Activated naive CD4-positive, alpha-beta T cell treated with Interleukin-2 at 50 U/mL for 16 hours (primary cell): ENCODE data around the gene ZFPL1.

Source experiments
- DNase-seq: peaks from one replicate; pipeline ENCODE4 v3.0.0-alpha.2; 2020

ZFPL1 gene

DNA sequence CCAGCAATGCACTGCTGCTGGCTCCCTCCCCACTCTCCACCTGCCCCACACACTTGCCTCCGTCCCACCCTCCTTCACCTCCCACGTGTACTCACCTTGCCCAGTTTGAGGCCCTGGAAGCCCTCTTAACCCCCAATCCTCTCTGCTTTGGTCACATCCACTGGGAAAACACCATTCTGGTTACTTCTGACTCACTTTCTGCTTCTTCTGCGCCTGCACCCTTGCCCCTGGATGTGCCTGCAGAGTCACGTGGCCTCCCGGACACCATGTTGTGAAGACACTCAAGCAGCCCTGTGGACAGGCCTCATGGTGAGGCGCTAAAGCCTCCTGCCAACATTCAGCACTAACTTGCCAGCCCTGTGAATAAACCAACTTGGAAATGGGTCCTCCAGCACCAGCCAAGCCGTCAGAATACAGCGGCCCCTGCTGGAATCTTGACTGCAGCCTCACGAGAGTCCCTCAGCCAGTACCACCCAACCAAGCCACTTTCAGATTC lies 23.1 kb upstream of the ZFPL1 start:
- no peak for DNase-seq

- no peak for DNase-seq
These were observed 20.5 kb upstream of the ZFPL1 start for GRCh38 chr11:65063532-65063931.

- no peak for DNase-seq
These were observed 19.2 kb upstream of the ZFPL1 start for GRCh38 chr11:65064847-65065240.

GRCh38 chr11:65065851-65066250 lies 18.2 kb upstream of the ZFPL1 start:
- DNase-seq, result no peak

DNA sequence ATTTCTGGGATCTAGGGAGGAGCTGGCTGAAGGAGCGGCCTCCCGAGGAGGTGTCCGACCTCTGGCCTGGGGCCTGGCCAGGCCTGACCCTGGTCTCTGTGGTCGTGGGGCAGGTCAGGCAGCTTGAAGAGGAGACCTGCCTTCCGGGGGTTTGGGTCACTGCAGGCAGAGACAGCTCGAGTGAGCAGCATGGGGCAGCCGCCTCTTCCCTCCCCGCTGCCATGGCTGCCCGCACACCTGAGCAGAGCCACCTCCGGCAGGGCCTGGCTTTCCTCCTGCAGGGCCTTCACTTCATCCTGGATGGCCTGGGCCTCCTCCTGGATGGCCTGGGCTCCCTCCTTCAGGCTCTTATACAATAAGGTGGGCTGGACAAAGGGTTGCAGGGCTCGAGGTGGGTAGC lies 17.7 kb upstream of the ZFPL1 start:
- DNase-seq, result no peak

DNA sequence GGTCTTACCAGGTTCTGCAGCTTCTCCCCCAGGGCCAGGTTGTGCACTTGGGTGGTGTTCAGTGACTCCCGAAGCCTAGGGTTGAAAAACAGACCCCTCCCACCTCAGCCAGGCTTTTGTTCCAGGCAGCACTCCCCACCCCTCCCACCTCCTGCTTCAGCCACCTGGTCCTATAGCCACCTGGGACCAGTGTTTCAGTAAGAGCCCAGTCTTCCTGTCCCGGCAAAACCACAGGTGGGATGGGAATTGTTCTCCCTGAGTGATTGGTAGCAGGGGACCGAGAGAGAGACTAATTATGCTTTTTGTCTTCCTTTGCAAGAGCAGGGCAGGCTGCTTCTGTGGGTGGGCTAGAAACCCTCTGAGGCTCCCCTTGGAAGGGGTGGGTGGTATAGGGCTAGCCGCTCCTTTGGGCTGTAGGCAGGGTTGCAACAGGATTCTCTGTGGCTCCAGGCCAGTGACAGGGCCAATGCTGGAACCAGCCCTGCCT lies 17.2 kb upstream of the ZFPL1 start:
- no peak for DNase-seq

DNA sequence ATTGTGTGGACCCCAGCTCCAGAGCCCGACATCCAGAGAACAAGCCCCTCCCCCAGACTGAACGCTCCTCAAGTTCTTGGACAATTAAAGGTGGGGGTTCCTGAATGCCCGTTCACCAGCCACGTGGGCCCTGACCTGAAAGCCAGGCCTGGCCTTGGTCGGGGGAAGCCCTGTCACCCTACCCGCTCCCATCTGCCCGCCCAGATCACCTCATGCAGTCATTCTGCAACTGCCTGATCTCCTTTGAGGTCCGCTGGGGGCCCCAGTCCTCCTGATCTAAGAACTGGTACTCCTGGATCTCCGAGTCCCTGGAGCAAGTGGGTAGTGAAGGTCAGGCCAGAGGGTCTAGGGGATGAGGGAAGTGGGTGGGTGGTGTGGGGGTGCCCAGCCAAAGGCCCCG lies 16.6 kb upstream of the ZFPL1 start:
- no peak for DNase-seq

- DNase-seq, result no peak
These were observed 14.8 kb upstream of the ZFPL1 start for GRCh38 chr11:65069217-65069616.

- no peak for DNase-seq
These were observed 12.0 kb upstream of the ZFPL1 start for GRCh38 chr11:65071907-65072630.

GRCh38 chr11:65072631-65072966 lies 11.4 kb upstream of the ZFPL1 start:
- DNase-seq, result no peak

DNA sequence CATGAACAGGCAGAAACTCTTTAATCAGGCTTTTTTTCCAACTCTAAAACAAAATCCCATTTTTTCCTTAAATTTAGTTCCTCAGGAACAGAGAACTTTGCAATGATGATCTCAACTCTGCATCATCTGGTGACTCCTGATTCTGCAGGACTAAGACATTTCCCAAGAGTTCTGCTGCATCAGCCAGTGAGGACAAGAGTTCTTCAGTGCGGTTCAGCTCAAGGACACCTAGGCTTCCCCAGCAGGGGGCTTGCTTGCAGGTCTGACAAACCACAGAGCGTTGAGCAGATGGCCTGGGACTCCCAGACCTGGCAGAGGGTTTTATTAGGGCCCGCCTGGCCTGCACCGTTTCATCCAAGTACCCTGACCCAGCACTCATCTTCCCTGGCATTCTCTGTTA lies 6.6 kb upstream of the ZFPL1 start:
- no peak for DNase-seq

DNA sequence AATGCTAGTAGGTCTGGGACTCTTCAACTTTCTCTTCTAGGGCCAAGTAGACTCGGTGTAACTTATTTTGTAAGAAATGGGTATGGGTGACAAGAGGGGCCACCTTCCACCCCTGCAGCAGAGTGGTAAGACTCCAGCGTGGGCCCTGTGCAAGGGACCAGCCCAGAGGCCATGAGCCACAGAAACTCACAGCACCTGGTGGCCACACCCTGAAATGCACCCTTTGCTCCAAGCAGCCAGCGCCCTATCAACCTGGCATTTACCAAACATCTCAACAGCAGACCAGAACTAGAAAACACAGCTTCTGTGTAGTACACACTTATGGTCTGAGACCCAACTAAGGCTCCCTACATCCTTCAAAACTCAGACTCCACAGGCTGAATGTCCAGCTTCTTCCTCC lies 5.9 kb upstream of the ZFPL1 start:
- DNase-seq, result peak; percentile 79

GRCh38 chr11:65078786-65079342 lies 5.2 kb upstream of the ZFPL1 start:
- no peak for DNase-seq

DNA sequence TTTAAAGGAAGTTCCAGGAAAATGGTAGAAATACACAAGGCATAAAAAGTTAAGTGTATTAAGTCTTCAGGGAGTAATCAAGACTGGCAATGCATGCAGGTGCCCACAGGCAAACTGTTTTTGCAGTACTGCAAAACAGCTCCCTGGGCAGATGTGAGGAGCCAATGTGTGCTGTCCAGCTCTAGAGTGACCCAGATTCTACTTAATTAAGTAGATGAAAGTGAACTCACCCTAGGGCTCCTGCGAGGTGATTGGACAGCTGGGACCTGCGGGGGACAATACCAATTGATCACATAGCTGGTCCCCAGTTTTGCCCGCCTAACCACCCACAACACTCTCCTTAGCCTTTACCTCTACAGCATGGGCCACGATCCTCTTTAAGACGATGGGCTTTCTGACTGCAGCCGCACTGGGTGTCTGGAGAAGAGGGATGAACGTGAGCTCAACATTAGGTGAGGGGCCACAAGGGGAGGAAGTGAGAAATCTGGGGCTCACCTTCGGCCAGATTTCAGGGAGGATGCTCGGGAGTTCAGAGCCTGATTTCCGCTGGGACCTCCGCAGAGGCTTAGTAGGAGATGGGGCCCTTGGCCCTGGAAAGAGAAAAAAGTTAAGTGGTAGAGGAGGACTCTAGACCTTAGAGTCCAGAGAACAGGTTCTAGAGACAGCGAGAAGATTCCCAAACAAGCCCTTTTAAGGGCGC lies 738 bp upstream of the ZFPL1 start:
- DNase-seq, result no peak

GRCh38 chr11:65084598-65085375 lies 765 bp downstream of the ZFPL1 start:
- no peak for DNase-seq

- DNase-seq, result no peak
These were observed 1.4 kb downstream of the ZFPL1 start for GRCh38 chr11:65085446-65085845.

DNA sequence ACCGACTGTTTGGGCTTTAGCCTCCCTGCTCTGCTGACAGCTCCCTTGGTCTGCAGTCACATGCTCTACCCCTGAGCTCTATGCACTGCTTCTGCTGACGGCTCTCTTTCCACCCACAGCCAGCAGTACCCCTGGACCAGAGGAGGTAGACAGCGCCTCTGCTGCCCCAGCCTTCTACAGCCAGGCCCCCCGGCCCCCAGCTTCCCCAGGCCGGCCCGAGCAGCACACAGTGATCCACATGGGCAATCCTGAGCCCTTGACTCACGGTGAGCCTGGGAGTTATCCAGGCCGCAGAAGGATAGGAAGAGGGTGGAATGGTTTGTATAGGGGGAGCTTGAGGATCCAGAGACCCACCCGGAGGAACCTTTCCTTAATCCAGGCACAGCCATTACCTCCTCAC lies 2.8 kb downstream of the ZFPL1 start:
- no peak for DNase-seq

DNA sequence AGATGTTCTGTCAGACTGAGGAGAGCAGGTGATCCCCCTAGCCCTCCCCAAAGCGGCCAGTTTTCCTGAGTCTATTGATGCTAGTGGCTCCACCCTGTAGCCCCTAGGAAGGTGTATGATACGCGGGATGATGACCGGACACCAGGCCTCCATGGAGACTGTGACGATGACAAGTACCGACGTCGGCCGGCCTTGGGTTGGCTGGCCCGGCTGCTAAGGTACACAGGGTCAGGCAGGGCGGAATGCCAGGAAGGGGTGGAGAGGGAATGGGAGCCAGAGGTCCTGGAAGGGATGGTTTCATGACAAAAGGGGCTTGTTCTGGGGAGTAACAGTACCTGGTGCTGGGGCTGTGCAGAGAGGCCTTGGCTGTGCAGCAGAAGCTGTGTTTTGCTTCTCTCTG lies 3.2 kb downstream of the ZFPL1 start:
- DNase-seq, result no peak

- DNase-seq, result no peak
These were observed 3.8 kb downstream of the ZFPL1 start for GRCh38 chr11:65087827-65088226.

- DNase-seq, result no peak
These were observed 5.6 kb downstream of the ZFPL1 start for GRCh38 chr11:65089621-65090020.

DNA sequence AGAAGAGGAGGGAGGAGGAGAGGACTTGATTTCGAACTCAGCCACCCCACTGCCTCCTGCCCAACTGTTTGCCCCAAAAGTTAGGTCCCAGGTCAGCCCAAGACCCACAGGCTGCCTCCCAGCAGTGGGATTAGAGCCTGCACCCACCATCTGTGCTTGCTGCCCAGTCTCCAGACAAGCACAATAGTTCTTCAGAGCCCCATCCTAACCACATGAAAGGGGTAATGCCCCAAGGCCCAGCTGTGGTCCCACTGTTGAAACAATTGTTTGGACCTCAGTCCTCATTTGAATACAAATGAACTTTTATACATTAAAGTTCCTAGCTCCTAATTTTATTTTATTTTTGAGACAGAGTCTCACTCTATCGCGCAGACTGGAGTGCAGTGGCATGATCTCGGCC lies 6.6 kb downstream of the ZFPL1 start:
- DNase-seq, result no peak

DNA sequence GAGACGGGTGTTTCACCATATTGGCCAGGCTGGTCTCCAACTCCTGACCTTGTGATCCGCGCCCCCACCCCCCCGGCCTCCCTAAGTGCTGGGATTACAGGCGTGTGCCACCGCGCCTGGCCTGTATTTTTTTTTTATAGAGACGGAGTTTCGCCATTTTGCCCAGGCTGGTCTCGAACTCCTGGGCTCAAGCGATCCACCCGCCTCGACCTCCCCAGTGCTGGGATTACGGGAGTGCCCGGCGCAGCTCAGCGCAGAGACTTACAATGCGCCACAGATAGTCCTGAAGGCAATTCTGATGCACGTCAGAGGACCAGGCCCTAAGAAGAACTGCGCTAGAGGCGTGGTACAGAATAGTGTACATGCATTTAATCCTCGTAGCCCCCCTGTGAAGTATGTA lies 11.4 kb downstream of the ZFPL1 start:
- no peak for DNase-seq
